CD4-positive, alpha-beta T cell (primary cell): ENCODE results near the gene MAP4. TPM values are rescaled to one million over a fixed set of nuclear protein-coding genes. Genes with fewer than 3 reads are reported as not detected.

Source experiments
- ATAC-seq: fragments of 200-7000 bp; cut with Tn5 transposase; one replicate; pipeline ENCODE4 v1.10.0; 2022; ENCODE audit warnings: mild to moderate bottlenecking; ENCODE audit not compliant: poor library complexity
- CTCF ChIA-PET: fragments of 350-600 bp; sonication (Branson Sonifier 250); formaldehyde crosslinking; loops from one replicate; lab custom pipeline; 2021; ENCODE audit warnings: antibody characterized with exemption, inconsistent platforms; lab: Charles Lee
- POLR2A ChIA-PET: fragments of 350-600 bp; sonication (Branson Sonifier 250); formaldehyde crosslinking; loops from one replicate; lab custom pipeline; 2021; ENCODE audit warnings: antibody characterized with exemption, inconsistent platforms; lab: Charles Lee
- DNase-seq, 14 experiments: peaks; one replicate each; pipeline ENCODE4 v3.0.0-alpha.2; 2013 to 2020; ENCODE audit warnings: mixed read lengths in 2 of 14
- H3K27ac ChIP-seq, 2 donors: one replicate each; pipeline versions ENCODE4 v1.5.1 to v1.7.0; 2013; ENCODE audit warnings: low read length in 2 of 2, low read depth in 1 of 2, mild to moderate bottlenecking in 1 of 2
- H3K27me3 ChIP-seq, 2 experiments: 1 replicate in 1 of 2; 2 replicates in 1 of 2; pipeline versions ENCODE4 v1.6.1 to v1.7.0; 2013; ENCODE audit warnings: low read length in 2 of 2, control low read depth in 1 of 2, mild to moderate bottlenecking in 1 of 2, moderate library complexity in 1 of 2; ENCODE audit not compliant: insufficient read depth in 2 of 2, control insufficient read depth in 1 of 2
- H3K36me3 ChIP-seq: one replicate; pipeline ENCODE4 v1.6.1; 2013; ENCODE audit warnings: low read length, control low read depth; ENCODE audit not compliant: insufficient read depth
- H3K4me1 ChIP-seq: one replicate; pipeline ENCODE4 v1.6.1; 2013; ENCODE audit warnings: low read length, control low read depth; ENCODE audit not compliant: insufficient read depth
- H3K4me3 ChIP-seq: one replicate; pipeline ENCODE4 v1.5.1; 2013; ENCODE audit warnings: mild to moderate bottlenecking, low read length, moderate library complexity
- H3K9me3 ChIP-seq, 2 experiments: 1 replicate in 1 of 2; 2 replicates in 1 of 2; pipeline versions ENCODE4 v1.6.1 to v1.7.0; 2013; ENCODE audit warnings: low read length in 2 of 2, mild to moderate bottlenecking in 2 of 2, control low read depth in 1 of 2, moderate library complexity in 1 of 2; ENCODE audit not compliant: control insufficient read depth in 1 of 2, insufficient read depth in 1 of 2
- H3K27ac Mint-ChIP-seq: one replicate; pipeline ENCODE4 v1.8.0; 2020; ENCODE audit warnings: mixed read lengths
- H3K27me3 Mint-ChIP-seq: one replicate; pipeline ENCODE4 v1.8.0; 2021; ENCODE audit warnings: mixed read lengths
- H3K36me3 Mint-ChIP-seq: one replicate; pipeline ENCODE4 v1.8.0; 2021; ENCODE audit warnings: low read depth, mixed read lengths
- H3K4me1 Mint-ChIP-seq: one replicate; pipeline ENCODE4 v1.8.0; 2021; ENCODE audit warnings: low read depth, mixed read lengths
- H3K4me3 Mint-ChIP-seq: one replicate; pipeline ENCODE4 v1.8.0; 2020; ENCODE audit warnings: mild to moderate bottlenecking, mixed read lengths
- H3K9me3 Mint-ChIP-seq: one replicate; pipeline ENCODE4 v1.8.0; 2020; ENCODE audit warnings: mixed read lengths
- intact Hi-C, 2 experiments: fragments of 100-400 bp; cut with DNase I in 1 of 2; cut with micrococcal nuclease in 1 of 2; formaldehyde crosslinking; loops; one replicate each; pipeline versions ENCODE4 v1.15.1 to v1.9.0; 2023 to 2025; cut with DNase I, micrococcal nuclease
- total RNA-seq, 174 experiments: library from RNA in 2 of 174; stranded (reverse) in 2 of 174; gene quantifications; one replicate each; pipeline ENCODE4 v1.2.3 and lab custom pipeline; 2021 to 2026
- TF ChIP-seq, protein P1 (sequence below): fragments of 200-600 bp; IDR thresholded peaks from one replicate; pipeline ENCODE4 v1.8.0; 2022; ENCODE audit warnings: antibody characterized with exemption, mild to moderate bottlenecking

MAP4 gene
- total RNA-seq, 2 experiments from 2014 or later = 42.2 to 42.6 TPM

DNA sequence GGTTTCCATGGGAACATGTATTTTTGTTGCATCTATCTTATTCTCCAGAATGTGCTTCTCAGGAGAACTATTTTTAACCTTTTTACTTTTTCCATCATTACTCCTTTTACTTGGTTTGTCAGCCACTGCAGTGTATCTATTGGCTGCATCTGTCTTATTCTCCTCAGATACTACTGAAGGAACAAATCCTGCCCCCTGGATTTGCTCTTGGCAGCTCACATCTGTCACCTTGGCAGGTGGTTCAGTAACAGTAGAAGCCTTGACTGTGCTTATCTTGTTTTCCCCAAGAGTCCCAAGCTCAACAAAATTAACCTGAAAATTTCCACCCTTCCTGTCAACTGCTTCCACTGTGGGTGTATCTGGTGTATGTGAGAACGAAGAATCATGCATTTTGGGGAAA is 106.0 kb downstream of the MAP4 start:
- Histone ChIP-seq H3K36me3 (peaks cover 26% of the 10 kb centered on the region), H3K4me1 (no peaks in the 10 kb centered on the region), H3K27me3 (no peaks in the 10 kb centered on the region), H3K4me3 (no peak overlapping the region), H3K9me3 (no peaks in the 10 kb centered on the region), H3K27ac (no peak overlapping the region)
- no peak overlapping the region for H3K27ac Mint-ChIP-seq
- H3K4me1 Mint-ChIP-seq = no peaks in the 10 kb centered on the region
- no peaks in the 10 kb centered on the region for H3K9me3 Mint-ChIP-seq
- ATAC-seq = no peak
- DNase-seq = no peak
- POLR2A ChIA-PET = no interaction called here
- CTCF ChIA-PET = no interaction called here
- TF ChIP-seq, protein P1, sequence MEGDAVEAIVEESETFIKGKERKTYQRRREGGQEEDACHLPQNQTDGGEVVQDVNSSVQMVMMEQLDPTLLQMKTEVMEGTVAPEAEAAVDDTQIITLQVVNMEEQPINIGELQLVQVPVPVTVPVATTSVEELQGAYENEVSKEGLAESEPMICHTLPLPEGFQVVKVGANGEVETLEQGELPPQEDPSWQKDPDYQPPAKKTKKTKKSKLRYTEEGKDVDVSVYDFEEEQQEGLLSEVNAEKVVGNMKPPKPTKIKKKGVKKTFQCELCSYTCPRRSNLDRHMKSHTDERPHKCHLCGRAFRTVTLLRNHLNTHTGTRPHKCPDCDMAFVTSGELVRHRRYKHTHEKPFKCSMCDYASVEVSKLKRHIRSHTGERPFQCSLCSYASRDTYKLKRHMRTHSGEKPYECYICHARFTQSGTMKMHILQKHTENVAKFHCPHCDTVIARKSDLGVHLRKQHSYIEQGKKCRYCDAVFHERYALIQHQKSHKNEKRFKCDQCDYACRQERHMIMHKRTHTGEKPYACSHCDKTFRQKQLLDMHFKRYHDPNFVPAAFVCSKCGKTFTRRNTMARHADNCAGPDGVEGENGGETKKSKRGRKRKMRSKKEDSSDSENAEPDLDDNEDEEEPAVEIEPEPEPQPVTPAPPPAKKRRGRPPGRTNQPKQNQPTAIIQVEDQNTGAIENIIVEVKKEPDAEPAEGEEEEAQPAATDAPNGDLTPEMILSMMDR = no peak
- intact Hi-C loops = no loop called here
- no peaks in the 10 kb centered on the region for H3K27me3 Mint-ChIP-seq
- no peak overlapping the region for H3K4me3 Mint-ChIP-seq
- H3K36me3 Mint-ChIP-seq = peaks cover 75% of the 10 kb centered on the region

DNA sequence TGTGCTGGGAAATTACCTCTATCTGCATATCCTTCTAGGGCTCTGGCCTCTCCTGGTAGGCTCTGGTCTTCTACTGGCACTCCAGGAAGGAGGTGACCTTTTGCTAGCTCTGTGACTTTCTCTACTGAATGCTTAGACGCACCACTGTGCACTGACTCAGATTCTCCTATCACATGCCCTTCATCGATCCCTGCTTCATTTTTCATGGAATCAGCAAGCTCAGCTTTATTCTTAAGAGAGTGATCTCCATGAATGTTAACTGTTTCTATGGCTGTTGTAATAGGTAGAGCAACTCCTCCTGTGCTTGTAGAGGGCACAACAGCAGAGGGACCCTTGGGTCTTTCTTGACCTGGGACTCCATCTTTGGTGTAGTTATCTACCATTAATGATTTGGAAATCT is 106.6 kb downstream of the MAP4 start:
- Mint-ChIP-seq H3K27me3 (no peaks in the 10 kb centered on the region), H3K4me3 (no peak overlapping the region), H3K4me1 (no peaks in the 10 kb centered on the region), H3K9me3 (no peaks in the 10 kb centered on the region), H3K36me3 (peaks cover 70% of the 10 kb centered on the region), H3K27ac (no peak overlapping the region)
- ATAC-seq (no peak), DNase-seq (no peak)
- CTCF ChIA-PET = no interaction called here
- H3K36me3 ChIP-seq = peaks cover 22% of the 10 kb centered on the region
- no peaks in the 10 kb centered on the region for H3K9me3 ChIP-seq
- no peak overlapping the region for H3K27ac ChIP-seq
- H3K4me1 ChIP-seq = no peaks in the 10 kb centered on the region
- H3K4me3 ChIP-seq = no peak overlapping the region
- H3K27me3 ChIP-seq = no peaks in the 10 kb centered on the region
- TF ChIP-seq, protein P1 = no peak
- intact Hi-C loops = no loop called here
- POLR2A ChIA-PET = no interaction called here

DNA sequence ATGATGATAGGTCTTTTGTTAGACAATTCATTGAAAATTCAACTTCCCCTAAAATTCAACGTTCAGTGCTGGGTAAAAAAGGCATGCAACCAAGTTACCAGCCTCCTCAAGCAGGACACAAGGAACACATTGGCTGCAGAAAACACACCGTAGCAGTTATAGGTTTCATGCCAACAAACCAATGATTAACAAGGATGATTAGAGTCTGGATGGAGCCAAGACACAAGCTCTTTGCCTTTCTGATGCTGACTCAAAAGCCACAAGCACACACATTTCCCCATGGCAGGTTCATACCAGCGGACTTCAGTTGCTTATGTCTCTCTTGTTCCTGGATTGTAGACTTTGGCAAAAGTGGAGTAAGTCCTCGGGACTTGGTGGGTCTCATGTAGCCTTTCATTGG is 107.5 kb downstream of the MAP4 start:
- DNase-seq = no peak
- no peak overlapping the region for H3K27ac Mint-ChIP-seq
- Histone ChIP-seq H3K4me1 (no peaks in the 10 kb centered on the region), H3K36me3 (peaks cover 19% of the 10 kb centered on the region), H3K9me3 (no peaks in the 10 kb centered on the region), H3K4me3 (no peak overlapping the region), H3K27me3 (no peaks in the 10 kb centered on the region), H3K27ac (no peak overlapping the region)
- CTCF ChIA-PET = no interaction called here
- H3K36me3 Mint-ChIP-seq = peaks cover 61% of the 10 kb centered on the region
- H3K27me3 Mint-ChIP-seq = no peaks in the 10 kb centered on the region
- no peak overlapping the region for H3K4me3 Mint-ChIP-seq
- no peaks in the 10 kb centered on the region for H3K9me3 Mint-ChIP-seq
- H3K4me1 Mint-ChIP-seq = no peaks in the 10 kb centered on the region
- POLR2A ChIA-PET = no interaction called here
- intact Hi-C loops = no loop called here
- ATAC-seq = no peak
- TF ChIP-seq, protein P1 = no peak
